ENCODE results near the gene PLXNA2. TPM values are rescaled to one million over a fixed set of nuclear protein-coding genes. Genes with fewer than 3 reads are reported as not detected.
A peak's percentile ranks its signal among the peaks of the same experiment; 100 is the strongest.

PLXNA2 gene
- total RNA-seq, 1 donor from 2014 or later, result 9.0 TPM

GRCh38 chr1:208010487-208011071 is 233.6 kb downstream of the PLXNA2 start:
- DNase-seq (ENCODE audit: low read depth) (no peak), FAIRE-seq (no peak)
- H3K36me3 ChIP-seq (ENCODE audit: control insufficient read depth, insufficient read depth, low read length), result no peaks in the 10 kb centered on the region
- H3K27me3 ChIP-seq (ENCODE audit: control insufficient read depth, insufficient read depth, low read length), result no peaks in the 10 kb centered on the region
- H3K4me3 ChIP-seq (ENCODE audit: low read depth, low read length), result no peak overlapping the region
- TF ChIP-seq, protein P1, sequence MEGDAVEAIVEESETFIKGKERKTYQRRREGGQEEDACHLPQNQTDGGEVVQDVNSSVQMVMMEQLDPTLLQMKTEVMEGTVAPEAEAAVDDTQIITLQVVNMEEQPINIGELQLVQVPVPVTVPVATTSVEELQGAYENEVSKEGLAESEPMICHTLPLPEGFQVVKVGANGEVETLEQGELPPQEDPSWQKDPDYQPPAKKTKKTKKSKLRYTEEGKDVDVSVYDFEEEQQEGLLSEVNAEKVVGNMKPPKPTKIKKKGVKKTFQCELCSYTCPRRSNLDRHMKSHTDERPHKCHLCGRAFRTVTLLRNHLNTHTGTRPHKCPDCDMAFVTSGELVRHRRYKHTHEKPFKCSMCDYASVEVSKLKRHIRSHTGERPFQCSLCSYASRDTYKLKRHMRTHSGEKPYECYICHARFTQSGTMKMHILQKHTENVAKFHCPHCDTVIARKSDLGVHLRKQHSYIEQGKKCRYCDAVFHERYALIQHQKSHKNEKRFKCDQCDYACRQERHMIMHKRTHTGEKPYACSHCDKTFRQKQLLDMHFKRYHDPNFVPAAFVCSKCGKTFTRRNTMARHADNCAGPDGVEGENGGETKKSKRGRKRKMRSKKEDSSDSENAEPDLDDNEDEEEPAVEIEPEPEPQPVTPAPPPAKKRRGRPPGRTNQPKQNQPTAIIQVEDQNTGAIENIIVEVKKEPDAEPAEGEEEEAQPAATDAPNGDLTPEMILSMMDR (IDR thresholded peaks at IDR 0.05; ENCODE audit: insufficient read depth, low read length, severe bottlenecking), result no peak

GRCh38 chr1:208009706-208010444 is 234.3 kb downstream of the PLXNA2 start:
- H3K27me3 ChIP-seq (ENCODE audit: control insufficient read depth, insufficient read depth, low read length), result no peaks in the 10 kb centered on the region
- no peaks in the 10 kb centered on the region for H3K36me3 ChIP-seq (ENCODE audit: control insufficient read depth, insufficient read depth, low read length)
- H3K4me3 ChIP-seq (ENCODE audit: low read depth, low read length), result no peak overlapping the region
- DNase-seq (ENCODE audit: low read depth) (no peak), FAIRE-seq (no peak)
- TF ChIP-seq, protein P1 (IDR thresholded peaks at IDR 0.05; ENCODE audit: insufficient read depth, low read length, severe bottlenecking), result no peak

- H3K27me3 ChIP-seq (ENCODE audit: control insufficient read depth, insufficient read depth, low read length), result no peaks in the 10 kb centered on the region
- no peak overlapping the region for H3K4me3 ChIP-seq (ENCODE audit: low read depth, low read length)
- DNase-seq (ENCODE audit: low read depth), result no peak
- H3K36me3 ChIP-seq (ENCODE audit: control insufficient read depth, insufficient read depth, low read length), result no peaks in the 10 kb centered on the region
- no peak for FAIRE-seq
- TF ChIP-seq, protein P1 (IDR thresholded peaks at IDR 0.05; ENCODE audit: insufficient read depth, low read length, severe bottlenecking), result no peak
Observed at GRCh38 chr1:208009303-208009702, 234.9 kb downstream of the PLXNA2 start.

- DNase-seq (ENCODE audit: low read depth), result no peak
Observed at GRCh38 chr1:208008534-208008933, 235.7 kb downstream of the PLXNA2 start.

GRCh38 chr1:208007938-208008342 is 236.2 kb downstream of the PLXNA2 start:
- Histone ChIP-seq H3K27me3 (ENCODE audit: control insufficient read depth, insufficient read depth, low read length) (no peaks in the 10 kb centered on the region), H3K36me3 (ENCODE audit: control insufficient read depth, insufficient read depth, low read length) (no peaks in the 10 kb centered on the region), H3K4me3 (ENCODE audit: low read depth, low read length) (no peak overlapping the region)
- FAIRE-seq, result no peak
- DNase-seq (ENCODE audit: low read depth), result peak; percentile 68
- TF ChIP-seq, protein P1 (IDR thresholded peaks at IDR 0.05; ENCODE audit: insufficient read depth, low read length, severe bottlenecking), result no peak

More at GRCh38 chr1:208008534-208008933, 235.7 kb downstream of the PLXNA2 start:
- H3K4me3 ChIP-seq (ENCODE audit: low read depth, low read length), result no peak overlapping the region
- no peaks in the 10 kb centered on the region for H3K36me3 ChIP-seq (ENCODE audit: control insufficient read depth, insufficient read depth, low read length)
- H3K27me3 ChIP-seq (ENCODE audit: control insufficient read depth, insufficient read depth, low read length), result no peaks in the 10 kb centered on the region
- TF ChIP-seq, protein P1 (IDR thresholded peaks at IDR 0.05; ENCODE audit: insufficient read depth, low read length, severe bottlenecking), result no peak
- peak; percentile 43 for FAIRE-seq

All from bronchial epithelial cell (primary cell).